ENCODE results near the gene UBXN2A.
"Not testable (repeated sequence)": the region's sequence is repeated elsewhere in the genome, so short reads cannot be mapped to it uniquely, and the experiment has no call there.

The UBXN2A gene

GRCh38 chr2:24011250-24012104 is 71.2 kb downstream of the UBXN2A start:
- Histone ChIP-seq H3K4me1 (ENCODE audit: control insufficient read depth in 2 of 2, insufficient read depth in 1 of 2, low read depth in 1 of 2, low read length in 2 of 2) (peaks cover 7% of the 10 kb centered on the region in 2 donors), H3K79me1 (ENCODE audit: low read depth, low read length) (no peaks in the 10 kb centered on the region), H3K27ac (replicated peaks; ENCODE audit: low read length) (no peak overlapping the region), H4K8ac (ENCODE audit: low read depth, low read length) (no peak overlapping the region), H3K23ac (ENCODE audit: low read depth, low read length, poor library complexity) (no peak overlapping the region), H2BK12ac (ENCODE audit: low read length) (no peak overlapping the region), H3K36me3 (replicated peaks in 1 of 2; ENCODE audit: control insufficient read depth in 2 of 2, insufficient read depth in 2 of 2, low read length in 2 of 2) (no peaks in the 10 kb centered on the region), H3K4me2 (ENCODE audit: insufficient read depth, low read length, poor library complexity, severe bottlenecking) (no peak overlapping the region), H2BK15ac (ENCODE audit: low read length) (no peak overlapping the region), H3K27me3 (ENCODE audit: control insufficient read depth in 3 of 3, insufficient read depth in 3 of 3, low read depth in 1 of 3, low read length in 3 of 3) (peaks cover 0 to 18% (median 0%) of the 10 kb centered on the region in 3 experiments), H2BK5ac (ENCODE audit: low read length) (no peak overlapping the region), H2AK5ac (ENCODE audit: low read depth, low read length) (no peak overlapping the region), H3K18ac (ENCODE audit: low read length) (no peak overlapping the region), H3K4me3 (ENCODE audit: low read length in 2 of 2) (no peak overlapping the region), H3K9ac (ENCODE audit: low read depth, low read length, poor library complexity) (no peak overlapping the region), H3K14ac (ENCODE audit: low read length) (no peak overlapping the region), H2BK120ac (ENCODE audit: low read depth, low read length) (no peak overlapping the region), H3K9me3 (replicated peaks in 1 of 2; ENCODE audit: control insufficient read depth in 2 of 2, insufficient read depth in 1 of 2, low read depth in 1 of 2, low read length in 2 of 2) (no peaks in the 10 kb centered on the region), H4K91ac (ENCODE audit: low read depth, low read length, poor library complexity) (no peak overlapping the region), H2AFZ (ENCODE audit: low read length) (no peak overlapping the region), H3K4ac (ENCODE audit: low read length) (no peak overlapping the region)
- no CpG with 5 or more reads among the region's 7 CpGs for WGBS, 2 donors (ENCODE audit: extremely low coverage in 2 of 2, insufficient read length in 2 of 2, insufficient replicate concordance in 1 of 2)
- DNase-seq (ENCODE audit: low spot score), result no peak

DNA sequence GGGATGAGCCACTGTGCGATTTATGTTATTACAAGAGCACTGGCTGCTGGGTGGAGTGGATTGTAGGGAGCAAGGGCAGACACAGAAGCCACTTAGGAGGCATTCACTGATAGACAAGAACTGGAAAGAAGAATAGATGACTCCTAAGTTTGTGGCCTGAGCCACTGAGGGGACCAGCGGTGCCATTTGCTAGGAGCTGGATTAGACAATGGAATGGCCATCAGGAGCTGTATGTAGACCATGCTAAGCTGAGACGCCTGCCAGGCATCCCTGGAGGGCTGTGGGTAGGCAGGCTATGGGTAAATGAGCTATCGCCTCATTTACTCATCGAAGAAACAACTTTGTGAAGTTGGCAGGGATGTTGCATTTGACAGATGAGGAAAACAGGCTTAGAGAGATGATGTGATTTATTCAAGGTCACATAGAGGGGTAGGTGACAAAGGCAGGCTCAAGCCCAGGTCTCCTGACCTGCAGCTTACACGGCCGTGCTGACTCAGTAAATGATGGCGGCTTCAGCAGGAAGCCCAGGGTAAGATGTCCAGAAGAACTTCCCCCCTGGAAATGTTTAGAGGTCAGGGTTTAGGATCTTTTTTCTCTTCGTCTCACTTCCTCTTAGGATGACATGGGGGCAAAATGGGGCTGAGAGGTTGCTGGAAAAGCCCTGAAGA is 72.4 kb downstream of the UBXN2A start:
- Histone ChIP-seq H3K18ac (ENCODE audit: low read length) (no peak overlapping the region), H3K9ac (ENCODE audit: low read depth, low read length, poor library complexity) (no peak overlapping the region), H3K27ac (replicated peaks; ENCODE audit: low read length) (no peak overlapping the region), H2BK120ac (ENCODE audit: low read depth, low read length) (no peak overlapping the region), H3K14ac (ENCODE audit: low read length) (no peak overlapping the region), H2BK5ac (ENCODE audit: low read length) (no peak overlapping the region), H3K4me2 (ENCODE audit: insufficient read depth, low read length, poor library complexity, severe bottlenecking) (no peak overlapping the region), H2AFZ (ENCODE audit: low read length) (no peak overlapping the region), H3K4ac (ENCODE audit: low read length) (no peak overlapping the region), H4K91ac (ENCODE audit: low read depth, low read length, poor library complexity) (no peak overlapping the region), H3K4me1 (ENCODE audit: control insufficient read depth in 2 of 2, insufficient read depth in 1 of 2, low read depth in 1 of 2, low read length in 2 of 2) (peaks cover 7% of the 10 kb centered on the region in 2 donors), H3K27me3 (ENCODE audit: control insufficient read depth in 3 of 3, insufficient read depth in 3 of 3, low read depth in 1 of 3, low read length in 3 of 3) (peaks cover 0 to 18% (median 0%) of the 10 kb centered on the region in 3 experiments), H2AK5ac (ENCODE audit: low read depth, low read length) (no peak overlapping the region), H3K79me1 (ENCODE audit: low read depth, low read length) (no peaks in the 10 kb centered on the region), H2BK12ac (ENCODE audit: low read length) (no peak overlapping the region), H4K8ac (ENCODE audit: low read depth, low read length) (no peak overlapping the region), H3K23ac (ENCODE audit: low read depth, low read length, poor library complexity) (no peak overlapping the region), H3K4me3 (ENCODE audit: low read length in 2 of 2) (no peak overlapping the region), H3K9me3 (replicated peaks in 1 of 2; ENCODE audit: control insufficient read depth in 2 of 2, insufficient read depth in 1 of 2, low read depth in 1 of 2, low read length in 2 of 2) (no peaks in the 10 kb centered on the region), H2BK15ac (ENCODE audit: low read length) (no peak overlapping the region), H3K36me3 (replicated peaks in 1 of 2; ENCODE audit: control insufficient read depth in 2 of 2, insufficient read depth in 2 of 2, low read length in 2 of 2) (no peaks in the 10 kb centered on the region)
- no peak for DNase-seq (ENCODE audit: low spot score)
- no CpG with 5 or more reads among the region's 9 CpGs for WGBS, 2 donors (ENCODE audit: extremely low coverage in 2 of 2, insufficient read length in 2 of 2, insufficient replicate concordance in 1 of 2)

DNA sequence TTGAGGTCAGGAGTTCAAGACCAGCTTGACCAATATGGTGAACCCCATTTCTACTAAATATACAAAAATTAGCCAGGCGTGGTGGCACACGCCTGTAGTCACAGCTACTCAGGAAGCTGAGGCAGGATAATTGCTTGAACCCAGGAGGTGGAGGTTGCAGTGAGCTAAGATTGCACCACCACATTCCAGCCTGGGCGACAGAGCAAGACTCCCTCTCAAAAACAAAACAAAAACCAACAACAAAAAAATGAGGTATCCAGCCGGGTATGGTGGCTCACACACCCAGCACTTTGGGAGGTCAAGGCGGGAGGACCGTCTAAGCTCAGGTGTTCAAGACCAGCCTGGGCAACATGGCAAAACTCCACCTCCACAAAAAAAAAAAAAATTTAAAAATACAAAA is 74.6 kb downstream of the UBXN2A start:
- not testable (repeated sequence) for H3K27me3 ChIP-seq (ENCODE audit: control insufficient read depth in 3 of 3, insufficient read depth in 3 of 3, low read depth in 1 of 3, low read length in 3 of 3); H2BK15ac ChIP-seq (ENCODE audit: low read length); H2BK5ac ChIP-seq (ENCODE audit: low read length); H3K27ac ChIP-seq (replicated peaks; ENCODE audit: low read length); H3K18ac ChIP-seq (ENCODE audit: low read length); H3K4me2 ChIP-seq (ENCODE audit: insufficient read depth, low read length, poor library complexity, severe bottlenecking); H2AFZ ChIP-seq (ENCODE audit: low read length); H3K4me3 ChIP-seq (ENCODE audit: low read length in 2 of 2); H3K36me3 ChIP-seq (replicated peaks in 1 of 2; ENCODE audit: control insufficient read depth in 2 of 2, insufficient read depth in 2 of 2, low read length in 2 of 2); H2AK5ac ChIP-seq (ENCODE audit: low read depth, low read length); H2BK120ac ChIP-seq (ENCODE audit: low read depth, low read length); H3K4me1 ChIP-seq (ENCODE audit: control insufficient read depth in 2 of 2, insufficient read depth in 1 of 2, low read depth in 1 of 2, low read length in 2 of 2); DNase-seq (ENCODE audit: low spot score); H2BK12ac ChIP-seq (ENCODE audit: low read length); H3K9ac ChIP-seq (ENCODE audit: low read depth, low read length, poor library complexity); H4K8ac ChIP-seq (ENCODE audit: low read depth, low read length); H3K23ac ChIP-seq (ENCODE audit: low read depth, low read length, poor library complexity); H3K4ac ChIP-seq (ENCODE audit: low read length); H4K91ac ChIP-seq (ENCODE audit: low read depth, low read length, poor library complexity); H3K14ac ChIP-seq (ENCODE audit: low read length); H3K79me1 ChIP-seq (ENCODE audit: low read depth, low read length); H3K9me3 ChIP-seq (replicated peaks in 1 of 2; ENCODE audit: control insufficient read depth in 2 of 2, insufficient read depth in 1 of 2, low read depth in 1 of 2, low read length in 2 of 2)
- WGBS, 2 donors (ENCODE audit: extremely low coverage in 2 of 2, insufficient read length in 2 of 2, insufficient replicate concordance in 1 of 2), result no CpG with 5 or more reads among the region's 6 CpGs
